Endothelial cell of umbilical vein (primary cell): ENCODE data around the gene H2BK1. TPM values are rescaled to one million over a fixed set of nuclear protein-coding genes. Genes with fewer than 3 reads are reported as not detected.

ENCODE experiments used
- BruUV-seq: library from RNA; stranded (reverse); fragments of 400-500 nt; replicated peaks from 2 replicates; lab custom pipeline; 2021; lab: Mats Ljungman, UMichigan
- CTCF ChIA-PET: fragments of 300-600, 350-600 bp; sonication (Branson Sonifier 250); formaldehyde crosslinking; loops from one replicate; lab custom pipeline; 2021; ENCODE audit warnings: antibody characterized with exemption, inconsistent platforms; lab: Charles Lee
- POLR2A ChIA-PET: fragments of 300-600, 350-600 bp; sonication (Branson Sonifier 250); formaldehyde crosslinking; loops from one replicate; lab custom pipeline; 2021; ENCODE audit warnings: antibody characterized with exemption, inconsistent platforms; lab: Charles Lee
- DNase-seq: peaks from one replicate; pipeline ENCODE4 v3.0.0-alpha.2; 2011; ENCODE audit warnings: low read depth, low spot score
- FAIRE-seq: peaks from 2 replicates; lab custom pipeline; 2011; peaks lifted over from hg19 to GRCh38; lab: Jason Lieb, UNC
- H2AFZ ChIP-seq: 2 replicates; pipeline ENCODE4 v1.6.0; 2012; ENCODE audit warnings: low read depth, low read length, control low read depth, inconsistent platforms
- H3K27ac ChIP-seq: 2 replicates; pipeline ENCODE4 v1.5.1; 2011; ENCODE audit warnings: low read depth, mild to moderate bottlenecking, control low read depth, low read length, moderate library complexity; ENCODE audit not compliant: insufficient read depth
- H3K27me3 ChIP-seq, 2 experiments: 2 replicates each; pipeline versions ENCODE4 v1.6.0 to v1.6.1; 2011; ENCODE audit warnings: low read length in 2 of 2, mixed read lengths in 1 of 2; ENCODE audit not compliant: control insufficient read depth in 2 of 2, insufficient read depth in 2 of 2
- H3K36me3 ChIP-seq, 2 experiments: 2 replicates in 1 of 2; 3 replicates in 1 of 2; pipeline ENCODE4 v1.5.1; 2011; ENCODE audit warnings: low read length in 2 of 2, mild to moderate bottlenecking in 1 of 2, moderate library complexity in 1 of 2; ENCODE audit not compliant: control insufficient read depth in 2 of 2, insufficient read depth in 2 of 2; ENCODE audit errors: extremely low read depth in 1 of 2
- H3K4me1 ChIP-seq: 3 replicates; pipeline ENCODE4 v1.5.1; 2011; ENCODE audit warnings: mild to moderate bottlenecking, low read length; ENCODE audit not compliant: control insufficient read depth, insufficient read depth; ENCODE audit errors: extremely low read depth
- H3K4me2 ChIP-seq: 2 replicates; pipeline ENCODE4 v1.6.1; 2011; ENCODE audit warnings: low read length, control low read depth, mixed read lengths; ENCODE audit not compliant: insufficient read depth
- H3K4me3 ChIP-seq, 3 experiments: fragments of 200-600 bp in 1 of 3; sonication (generic), shearing (Covaris generic) in 1 of 3; replicated peaks in 1 of 3; 2 replicates each; pipeline ENCODE4 v1.5.1; 2011 to 2016; ENCODE audit warnings: control low read depth in 3 of 3, low read length in 3 of 3, mild to moderate bottlenecking in 2 of 3, inconsistent platforms in 1 of 3, low read depth in 1 of 3, moderate library complexity in 1 of 3; ENCODE audit not compliant: insufficient read depth in 1 of 3
- H3K79me2 ChIP-seq: 2 replicates; pipeline ENCODE4 v1.6.0; 2012; ENCODE audit warnings: low read length, inconsistent platforms; ENCODE audit not compliant: control insufficient read depth, insufficient read depth
- H3K9ac ChIP-seq: replicated peaks from 2 replicates; pipeline ENCODE3; 2011; ENCODE audit warnings: low read length, control low read depth; ENCODE audit not compliant: insufficient read depth; ENCODE audit errors: extremely low read depth
- H3K9me1 ChIP-seq: replicated peaks from 3 replicates; pipeline ENCODE4 v1.6.0; 2011; ENCODE audit warnings: mild to moderate bottlenecking, low read length; ENCODE audit not compliant: control insufficient read depth, insufficient read depth; ENCODE audit errors: extremely low read depth
- H3K9me3 ChIP-seq: replicated peaks from 2 replicates; pipeline ENCODE4 v1.5.1; 2012; ENCODE audit warnings: low read length, inconsistent platforms; ENCODE audit not compliant: control insufficient read depth, insufficient read depth
- H4K20me1 ChIP-seq: replicated peaks from 2 replicates; pipeline ENCODE3; 2011; ENCODE audit warnings: mild to moderate bottlenecking, low read length; ENCODE audit not compliant: control insufficient read depth, insufficient read depth; ENCODE audit errors: extremely low read depth
- CTCF ChIP-seq, 2 donors: IDR thresholded peaks; 1 replicate in 1 of 2; 2 replicates in 1 of 2; pipeline ENCODE4 v1.5.1; 2011; ENCODE audit warnings: low read length in 2 of 2, mild to moderate bottlenecking in 2 of 2, moderate library complexity in 2 of 2, control low read depth in 1 of 2, inconsistent platforms in 1 of 2, low read depth in 1 of 2; ENCODE audit not compliant: insufficient read depth in 1 of 2; ENCODE audit errors: extremely low read depth in 1 of 2
- EZH2 ChIP-seq: IDR thresholded peaks from 2 replicates; pipeline ENCODE4 v1.6.1; 2012; ENCODE audit warnings: borderline replicate concordance, low read depth, mild to moderate bottlenecking, moderate library complexity, low read length, inconsistent platforms; ENCODE audit not compliant: severe bottlenecking
- FOS ChIP-seq: IDR thresholded peaks from 2 replicates; pipeline ENCODE4 v1.6.1; 2011; ENCODE audit warnings: mild to moderate bottlenecking, low read length, moderate library complexity, borderline replicate concordance; ENCODE audit not compliant: insufficient read depth
- GATA2 ChIP-seq: IDR thresholded peaks from 2 replicates; pipeline ENCODE4 v1.7.0; 2011; ENCODE audit warnings: low read depth, mild to moderate bottlenecking, moderate library complexity, mixed read lengths, low read length; ENCODE audit not compliant: insufficient read length, insufficient read depth
- JUN ChIP-seq: IDR thresholded peaks from 2 replicates; pipeline ENCODE4 v1.6.1; 2011; ENCODE audit warnings: borderline replicate concordance, low read depth; ENCODE audit not compliant: insufficient read length, insufficient read depth
- MAX ChIP-seq: IDR thresholded peaks from 2 replicates; pipeline ENCODE4 v1.6.1; 2011; ENCODE audit not compliant: insufficient read depth, insufficient read length
- MYC ChIP-seq: IDR thresholded peaks from one replicate; pipeline ENCODE4 v1.6.1; 2011; ENCODE audit warnings: mild to moderate bottlenecking, low read depth, low read length
- POLR2A ChIP-seq: IDR thresholded peaks from 2 replicates; pipeline ENCODE4 v1.6.1; 2012; ENCODE audit warnings: low read depth, mild to moderate bottlenecking, control low read depth, low read length
- POLR2AphosphoS5 ChIP-seq: IDR thresholded peaks from 2 replicates; pipeline ENCODE4 v1.6.1; 2012; ENCODE audit warnings: low read depth, mild to moderate bottlenecking, control low read depth, low read length, moderate library complexity; ENCODE audit not compliant: insufficient read depth
- dilution Hi-C: fragments of 300-500 bp; cut with MboI; formaldehyde crosslinking; loops from one replicate; pipeline ENCODE4 v1.15.0; 2019; ENCODE audit warnings: low sequenced_read_pairs; ENCODE audit not compliant: extremely low pct_ligation_motif_present
- intact Hi-C: fragments of 100-400 bp; cut with micrococcal nuclease; formaldehyde crosslinking; loops from one replicate; pipeline ENCODE4 v1.10.0; 2022
- polyA plus RNA-seq, 4 experiments: library from polyadenylated mRNA; depleted of rRNA in 3 of 4; stranded (reverse) in 3 of 4; unstranded in 1 of 4; fragments of >200 nt; gene quantifications; 2 replicates each; pipeline versions ENCODE4 v1.2.1 to v1.2.3, GENCODE V29; 2011 to 2012; ENCODE audit warnings: missing spikeins in 1 of 4
- total RNA-seq: library from RNA; stranded (reverse); gene quantifications from 2 replicates; pipeline ENCODE4 v1.2.3, GENCODE V29; 2021

Gene H2BK1
- total and polyA plus RNA-seq, 2 donors (not counting 3 experiments of a cell fraction or from before 2014, with no cell fraction given), result not detected

GRCh38 chr7:151181011-151181431 lies 29.3 kb downstream of the H2BK1 start:
- ChIA-PET POLR2A (no interaction called here), CTCF (interaction anchor here (2.4 kb wide), 1 partner anchor 63 kb away, joined by 5 read pairs; no protein-coding TSS in a partner anchor)

More at GRCh38 chr7:151181011-151181431, 29.3 kb downstream of the H2BK1 start:
- Histone ChIP-seq H3K79me2 (no peaks in the 10 kb centered on the region), H3K4me1 (no peaks in the 10 kb centered on the region), H3K4me2 (no peak overlapping the region), H3K9ac (no peak overlapping the region), H2AFZ (no peak overlapping the region), H3K4me3 (no peak overlapping the region), H3K9me1 (no peaks in the 10 kb centered on the region), H4K20me1 (no peaks in the 10 kb centered on the region), H3K36me3 (no peaks in the 10 kb centered on the region), H3K9me3 (no peaks in the 10 kb centered on the region), H3K27me3 (peaks cover 0 to 5% of the 10 kb centered on the region in 2 experiments), H3K27ac (no peak overlapping the region)
- DNase-seq (no peak), FAIRE-seq (no peak)
- TF ChIP-seq GATA2, result no peak
- TF ChIP-seq CTCF (IDR thresholded peaks at IDR 0.05; ENCODE audit: extremely low read depth in 1 of 2, insufficient read depth in 1 of 2, low read depth in 1 of 2, low read length in 2 of 2), result no peak
- TF ChIP-seq POLR2A, result no peak
- TF ChIP-seq POLR2AphosphoS5, result no peak
- TF ChIP-seq EZH2, result no peak
- TF ChIP-seq JUN, result no peak
- TF ChIP-seq FOS, result no peak
- TF ChIP-seq MYC, result no peak
- no peak for TF ChIP-seq MAX
- dilution Hi-C loops, result no loop called here
- no TSS peak for BruUV-seq
- intact Hi-C loops, result no loop called here
